OCI-LY3 (cell line): ENCODE measurements around the gene MRAP.

Experiments used
- H2AFZ ChIP-seq: fragments of 200-600, 300-600 bp; shearing (Covaris generic); 2 replicates; pipeline ENCODE4 v1.6.0; 2014; ENCODE audit warnings: antibody characterized with exemption, low read depth, low read length
- H3K27ac ChIP-seq: fragments of 200-600, 300-600 bp; sonication (generic); 2 replicates; pipeline ENCODE4 v1.5.1; 2014; ENCODE audit warnings: mild to moderate bottlenecking, low read length, moderate library complexity, mixed read lengths
- H3K27me3 ChIP-seq: fragments of 200-600, 300-600 bp; sonication (generic); 2 replicates; pipeline ENCODE4 v1.6.1; 2014; ENCODE audit warnings: low read depth, low read length, mixed read lengths
- H3K36me3 ChIP-seq: fragments of 200-600, 300-600 bp; sonication (generic); replicated peaks from 2 replicates; pipeline ENCODE3; 2014; ENCODE audit warnings: low read depth, low read length, mixed read lengths
- H3K4me1 ChIP-seq: fragments of 300-600, 200-600 bp; sonication (generic); 2 replicates; pipeline ENCODE4 v1.6.1; 2014; ENCODE audit warnings: low read length, mixed read lengths
- H3K4me2 ChIP-seq: fragments of 200-600, 300-600 bp; sonication (generic); 2 replicates; pipeline ENCODE4 v1.6.1; 2014; ENCODE audit warnings: low read length, mixed read lengths
- H3K4me3 ChIP-seq: fragments of 300-600, 200-600 bp; sonication (generic); 2 replicates; pipeline ENCODE4 v1.5.1; 2014; ENCODE audit warnings: antibody characterized with exemption, mild to moderate bottlenecking, low read length, moderate library complexity
- H3K79me2 ChIP-seq: fragments of 300-600, 200-600 bp; shearing (Covaris generic); 2 replicates; pipeline ENCODE4 v1.6.1; 2014; ENCODE audit warnings: mild to moderate bottlenecking, low read length, mixed read lengths
- H3K9ac ChIP-seq: fragments of 300-600, 200-600 bp; shearing (Covaris generic); 2 replicates; pipeline ENCODE4 v1.6.0; 2014; ENCODE audit warnings: mild to moderate bottlenecking, low read length, moderate library complexity
- H3K9me3 ChIP-seq: fragments of 200-600, 300-600 bp; shearing (Covaris generic); 2 replicates; pipeline ENCODE4 v1.6.1; 2014; ENCODE audit warnings: low read length, mixed read lengths; ENCODE audit not compliant: insufficient read depth
- H4K20me1 ChIP-seq: fragments of 200-600, 300-600 bp; sonication (generic); 2 replicates; pipeline ENCODE4 v1.6.1; 2016; ENCODE audit warnings: low read length, mixed read lengths; ENCODE audit not compliant: insufficient read depth
- EZH2phosphoT487 ChIP-seq: fragments of 200-600 bp; shearing (Covaris generic); IDR thresholded peaks from 2 replicates; pipeline ENCODE4 v1.6.1; 2018; ENCODE audit warnings: antibody characterized with exemption, mixed run types, low read depth
- TF ChIP-seq, protein P1 (sequence below): fragments of 200-600, 300-600 bp; sonication (generic); IDR thresholded peaks from 2 replicates; pipeline ENCODE4 v1.5.1; 2014; ENCODE audit warnings: antibody characterized with exemption, low read length, low read depth

The MRAP gene

DNA sequence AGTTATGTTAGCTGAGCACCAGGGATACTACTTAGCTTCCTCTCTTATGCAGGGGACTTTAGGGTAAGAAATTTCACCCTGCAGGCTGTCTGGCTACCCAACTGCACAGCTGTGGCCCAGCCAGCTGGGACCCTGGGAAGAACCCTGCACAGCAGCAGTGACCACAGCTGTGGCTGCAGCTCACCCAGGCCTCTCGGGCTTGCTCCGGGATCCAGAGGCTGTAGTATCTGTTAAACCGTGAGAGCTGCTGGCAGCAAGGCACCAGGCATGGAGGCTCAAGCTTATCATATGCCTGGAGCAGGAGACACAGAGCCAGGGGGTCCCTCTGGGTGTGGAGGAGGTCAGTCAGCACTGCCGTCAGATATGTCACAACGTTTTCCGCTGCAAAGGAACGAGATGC lies 53.9 kb downstream of the MRAP start:
- H3K79me2 ChIP-seq: no peaks in the 10 kb centered on the region

DNA sequence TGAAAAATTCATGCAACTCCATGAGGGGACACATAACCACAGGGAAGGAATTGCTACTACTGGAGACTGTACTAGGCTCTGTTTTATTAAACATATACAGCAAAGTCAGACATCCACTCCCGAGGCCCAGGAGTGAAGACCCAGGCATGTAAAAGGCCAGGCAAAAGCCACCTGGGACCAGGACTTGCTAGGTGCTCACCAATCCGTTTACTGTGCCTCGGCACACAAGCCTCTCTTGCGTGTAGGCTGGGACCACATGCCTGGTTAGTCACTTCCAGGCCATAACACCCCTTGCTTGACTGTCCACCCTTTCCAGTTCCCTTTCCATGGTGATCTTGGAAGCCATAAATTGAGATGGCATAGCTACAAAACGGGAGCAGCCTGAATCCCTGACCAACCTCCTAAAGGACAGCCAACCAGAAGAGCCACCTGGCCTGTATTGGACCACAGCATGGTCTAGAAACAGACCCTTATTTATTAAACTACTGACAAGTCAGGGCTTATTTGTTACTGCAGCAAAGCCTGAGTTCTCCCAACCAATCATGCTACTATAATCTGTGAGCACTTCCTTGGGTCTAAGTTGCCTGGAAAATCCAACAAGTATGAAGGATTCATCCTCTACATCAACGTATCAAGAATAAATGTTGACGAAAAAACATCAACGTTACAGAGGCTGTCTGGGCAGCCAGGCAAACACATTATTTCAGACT lies 54.5 kb downstream of the MRAP start:
- H3K27me3 ChIP-seq: no peaks in the 10 kb centered on the region
- H3K9me3 ChIP-seq: no peaks in the 10 kb centered on the region
- no peak overlapping the region for H3K4me3 ChIP-seq
- no peak overlapping the region for H3K9ac ChIP-seq
- H3K79me2 ChIP-seq: no peaks in the 10 kb centered on the region
- H2AFZ ChIP-seq: no peak overlapping the region
- TF ChIP-seq EZH2phosphoT487: no peak
- TF ChIP-seq, protein P1, sequence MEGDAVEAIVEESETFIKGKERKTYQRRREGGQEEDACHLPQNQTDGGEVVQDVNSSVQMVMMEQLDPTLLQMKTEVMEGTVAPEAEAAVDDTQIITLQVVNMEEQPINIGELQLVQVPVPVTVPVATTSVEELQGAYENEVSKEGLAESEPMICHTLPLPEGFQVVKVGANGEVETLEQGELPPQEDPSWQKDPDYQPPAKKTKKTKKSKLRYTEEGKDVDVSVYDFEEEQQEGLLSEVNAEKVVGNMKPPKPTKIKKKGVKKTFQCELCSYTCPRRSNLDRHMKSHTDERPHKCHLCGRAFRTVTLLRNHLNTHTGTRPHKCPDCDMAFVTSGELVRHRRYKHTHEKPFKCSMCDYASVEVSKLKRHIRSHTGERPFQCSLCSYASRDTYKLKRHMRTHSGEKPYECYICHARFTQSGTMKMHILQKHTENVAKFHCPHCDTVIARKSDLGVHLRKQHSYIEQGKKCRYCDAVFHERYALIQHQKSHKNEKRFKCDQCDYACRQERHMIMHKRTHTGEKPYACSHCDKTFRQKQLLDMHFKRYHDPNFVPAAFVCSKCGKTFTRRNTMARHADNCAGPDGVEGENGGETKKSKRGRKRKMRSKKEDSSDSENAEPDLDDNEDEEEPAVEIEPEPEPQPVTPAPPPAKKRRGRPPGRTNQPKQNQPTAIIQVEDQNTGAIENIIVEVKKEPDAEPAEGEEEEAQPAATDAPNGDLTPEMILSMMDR: no peak
- no peak overlapping the region for H3K4me2 ChIP-seq
- H3K4me1 ChIP-seq: peaks cover 2% of the 10 kb centered on the region; the same call in 1 of the 2 replicates
- H3K36me3 ChIP-seq: peaks cover 42% of the 10 kb centered on the region
- no peak overlapping the region for H3K27ac ChIP-seq
- H4K20me1 ChIP-seq: no peaks in the 10 kb centered on the region

More for the DNA sequence above, 53.9 kb downstream of the MRAP start:
- H3K27me3 ChIP-seq: no peaks in the 10 kb centered on the region
- H3K4me3 ChIP-seq: no peak overlapping the region
- peaks cover 45% of the 10 kb centered on the region for H3K36me3 ChIP-seq
- TF ChIP-seq, protein P1: no peak
- no peak for TF ChIP-seq EZH2phosphoT487
- H3K4me1 ChIP-seq: peaks cover 2% of the 10 kb centered on the region; the same call in 1 of the 2 replicates
- H3K4me2 ChIP-seq: no peak overlapping the region
- no peak overlapping the region for H3K9ac ChIP-seq
- H2AFZ ChIP-seq: no peak overlapping the region
- no peak overlapping the region for H3K27ac ChIP-seq
- H3K9me3 ChIP-seq: no peaks in the 10 kb centered on the region
- no peaks in the 10 kb centered on the region for H4K20me1 ChIP-seq

DNA sequence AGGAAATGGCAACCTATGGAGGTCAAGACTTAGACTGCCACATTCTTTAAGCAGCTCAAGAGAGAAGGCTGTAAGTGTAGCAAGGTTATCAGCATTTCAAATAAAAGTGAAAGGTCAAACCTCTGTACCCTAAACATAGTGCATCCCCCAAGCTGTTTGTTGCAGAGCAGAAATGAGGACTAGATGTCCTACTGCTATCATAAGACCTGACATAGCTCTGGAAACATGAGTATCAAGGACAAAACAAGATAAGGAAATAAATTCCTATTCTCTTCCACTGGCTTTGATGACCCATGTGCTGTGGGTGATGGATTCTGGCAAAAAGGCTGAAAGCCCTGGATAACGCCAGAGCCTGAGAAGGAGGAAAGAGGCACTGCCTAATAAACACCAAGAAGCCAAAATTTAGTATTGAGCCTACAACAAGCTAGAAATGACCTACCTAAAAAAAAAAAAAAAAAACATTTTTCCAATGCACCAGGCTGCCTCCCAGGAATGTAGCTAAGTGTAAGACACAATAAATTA lies 58.3 kb downstream of the MRAP start:
- Histone ChIP-seq H3K9ac (no peak overlapping the region), H3K4me1 (no peaks in the 10 kb centered on the region), H4K20me1 (no peaks in the 10 kb centered on the region), H3K79me2 (no peaks in the 10 kb centered on the region), H3K27me3 (no peaks in the 10 kb centered on the region), H3K4me3 (no peak overlapping the region), H2AFZ (no peak overlapping the region), H3K36me3 (peaks cover 38% of the 10 kb centered on the region), H3K9me3 (no peaks in the 10 kb centered on the region), H3K4me2 (no peak overlapping the region), H3K27ac (no peak overlapping the region)
- TF ChIP-seq, protein P1: no peak
- TF ChIP-seq EZH2phosphoT487: no peak

DNA sequence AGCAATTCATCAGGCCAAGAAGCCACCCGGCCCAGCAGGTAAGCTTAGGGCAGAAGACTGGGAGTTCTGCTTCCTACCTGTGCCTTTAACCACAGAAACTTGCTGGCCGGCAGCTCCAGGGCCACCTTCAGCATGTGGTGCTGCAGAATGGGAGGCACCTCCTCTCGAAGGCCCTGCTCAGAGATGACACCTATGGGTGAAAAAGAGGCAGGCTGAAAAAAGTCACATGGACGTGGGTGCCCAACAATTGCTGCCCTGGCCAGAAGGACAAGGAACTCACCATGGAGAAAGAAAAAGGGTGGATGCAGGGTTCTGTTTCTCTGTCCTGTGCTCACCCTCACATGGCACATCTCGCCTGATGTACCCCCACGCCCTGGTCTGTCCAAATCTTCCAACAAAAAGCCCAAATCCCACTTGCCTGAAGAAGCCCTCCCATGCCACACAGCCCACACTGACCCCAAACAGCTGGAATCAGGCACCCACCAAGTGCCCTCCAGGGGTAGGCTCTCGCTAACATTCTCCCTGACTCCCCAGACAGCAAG lies 61.1 kb downstream of the MRAP start:
- Histone ChIP-seq H3K4me1 (no peaks in the 10 kb centered on the region), H2AFZ (no peak overlapping the region), H3K27me3 (no peaks in the 10 kb centered on the region), H3K36me3 (peaks cover 38% of the 10 kb centered on the region), H3K27ac (no peak overlapping the region), H3K4me2 (no peak overlapping the region), H3K79me2 (no peaks in the 10 kb centered on the region), H3K9me3 (no peaks in the 10 kb centered on the region), H3K9ac (no peak overlapping the region), H4K20me1 (no peaks in the 10 kb centered on the region), H3K4me3 (no peak overlapping the region)
- TF ChIP-seq, protein P1: peak; percentile 16; the same call in 1 of the 2 replicates
- TF ChIP-seq EZH2phosphoT487: no peak
